Chondrocyte (in vitro differentiated cells): ENCODE results near the gene PCDHA5. TPM values are rescaled to one million over a fixed set of nuclear protein-coding genes. Genes with fewer than 3 reads are reported as not detected.

Source experiments
- DNase-seq: peaks from one replicate; pipeline ENCODE4 v3.0.0; 2021; ENCODE audit warnings: mixed read lengths, low spot score
- H3K27ac Mint-ChIP-seq: one replicate; pipeline ENCODE4 v1.8.0; 2021; ENCODE audit warnings: mild to moderate bottlenecking, moderate library complexity, mixed read lengths; ENCODE audit not compliant: unreplicated experiment
- H3K27me3 Mint-ChIP-seq: 2 replicates; pipeline ENCODE4 v1.8.0; 2021; ENCODE audit warnings: low read depth, mixed read lengths
- H3K36me3 Mint-ChIP-seq: 2 replicates; pipeline ENCODE4 v1.8.0; 2021; ENCODE audit warnings: low read depth, mixed read lengths
- H3K4me1 Mint-ChIP-seq: 2 replicates; pipeline ENCODE4 v1.8.0; 2021; ENCODE audit warnings: low read depth, mild to moderate bottlenecking, mixed read lengths
- H3K4me3 Mint-ChIP-seq: one replicate; pipeline ENCODE4 v1.8.0; 2021; ENCODE audit warnings: mild to moderate bottlenecking, moderate library complexity, mixed read lengths; ENCODE audit not compliant: unreplicated experiment
- H3K9me3 Mint-ChIP-seq: 2 replicates; pipeline ENCODE4 v1.8.0; 2021; ENCODE audit warnings: low read depth, mixed read lengths
- CTCF ChIP-seq: fragments of 200-600 bp; sonication (generic); IDR thresholded peaks from 2 replicates; pipeline ENCODE4 v1.5.0; 2021; ENCODE audit warnings: antibody characterized with exemption, mild to moderate bottlenecking, moderate library complexity
- total RNA-seq: library from RNA; stranded (reverse); gene quantifications from 3 replicates; pipeline ENCODE4 v1.2.1, GENCODE V29; 2021

The PCDHA5 gene
- total RNA-seq, 1 donor from 2014 or later = 0.32 TPM

GRCh38 chr5:140868721-140869554 is 47.5 kb downstream of the PCDHA5 start, which contains the start of gene PCDHA11:
Gene PCDHA11, plus strand, starts transcription at chr5:140868957. Its CDS starts 147 bp downstream, at chr5:140869104.
- Mint-ChIP-seq H3K36me3 (peaks cover 7% of the 10 kb centered on the region), H3K4me1 (peaks cover 12% of the 10 kb centered on the region)

GRCh38 chr5:140869555-140869886 is 48.1 kb downstream of the PCDHA5 start:
- no peak for DNase-seq
- Mint-ChIP-seq H3K9me3 (no peaks in the 10 kb centered on the region), H3K36me3 (peaks cover 5% of the 10 kb centered on the region), H3K27me3 (no peaks in the 10 kb centered on the region), H3K4me3 (peak overlapping the region; percentile 76), H3K4me1 (peaks cover 17% of the 10 kb centered on the region), H3K27ac (no peak overlapping the region)
- peak; percentile 73 for TF ChIP-seq CTCF

More at GRCh38 chr5:140868721-140869554, 47.5 kb downstream of the PCDHA5 start, which contains the start of gene PCDHA11:
- no peaks in the 10 kb centered on the region for H3K27me3 Mint-ChIP-seq
- H3K9me3 Mint-ChIP-seq = no peaks in the 10 kb centered on the region
- H3K4me3 Mint-ChIP-seq = peak within 1 kb of the TSS; percentile 76
- no peak for DNase-seq
- peak; percentile 75 for TF ChIP-seq CTCF
- H3K27ac Mint-ChIP-seq = peak within 1 kb of the TSS; percentile 49

GRCh38 chr5:140870221-140871201 is 49.1 kb downstream of the PCDHA5 start:
- Mint-ChIP-seq H3K4me3 (no peak overlapping the region), H3K27me3 (no peaks in the 10 kb centered on the region), H3K9me3 (no peaks in the 10 kb centered on the region), H3K27ac (no peak overlapping the region), H3K4me1 (peaks cover 20% of the 10 kb centered on the region), H3K36me3 (peaks cover 4% of the 10 kb centered on the region)
- DNase-seq = peak; percentile 90
- no peak for TF ChIP-seq CTCF

Other genes starting within 250 kb of the PCDHA5 start
- gene CD14, start 188.4 kb upstream of the PCDHA5 start, total RNA-seq = not detected in 3 replicates
- 4.9 to 7.4 TPM (median 6.6 TPM) in 3 replicates for gene TMCO6, start 182.2 kb upstream of the PCDHA5 start, total RNA-seq
- gene NDUFA2, start 174.0 kb upstream of the PCDHA5 start, total RNA-seq = 41.2 to 50.5 TPM (median 43.4 TPM) in 3 replicates
- gene IK, start 173.8 kb upstream of the PCDHA5 start, total RNA-seq = 56.6 to 81.4 TPM (median 59.7 TPM) in 3 replicates
- 24.5 to 31.4 TPM (median 24.6 TPM) in 3 replicates for gene WDR55, start 156.7 kb upstream of the PCDHA5 start, total RNA-seq
- 1.3 to 1.5 TPM (median 1.3 TPM) in 3 replicates for gene DND1, start 148.0 kb upstream of the PCDHA5 start, total RNA-seq
- 62.9 to 83.4 TPM (median 67.5 TPM) in 3 replicates for gene HARS1, start 130.2 kb upstream of the PCDHA5 start, total RNA-seq
- gene HARS2, start 130.2 kb upstream of the PCDHA5 start, total RNA-seq = 22.8 to 27.4 TPM (median 22.8 TPM) in 3 replicates
- 37.0 to 50.3 TPM (median 39.2 TPM) in 3 replicates for gene ZMAT2, start 121.2 kb upstream of the PCDHA5 start, total RNA-seq
- not detected in 3 replicates for gene PCDHA1, start 35.5 kb upstream of the PCDHA5 start, total RNA-seq
- 0.75 to 1.2 TPM (median 0.77 TPM) in 3 replicates for gene PCDHA2, start 26.8 kb upstream of the PCDHA5 start, total RNA-seq
- gene PCDHA3, start 20.6 kb upstream of the PCDHA5 start, total RNA-seq = 0.19 to 0.28 TPM (median 0.20 TPM) in 3 replicates
- gene PCDHA4, start 14.5 kb upstream of the PCDHA5 start, total RNA-seq = 7.1 to 11.1 TPM (median 8.3 TPM) in 3 replicates
- 20.5 to 23.5 TPM (median 20.6 TPM) in 3 replicates for gene PCDHA6, start 6.3 kb downstream of the PCDHA5 start, total RNA-seq
- gene PCDHA7, start 12.7 kb downstream of the PCDHA5 start, total RNA-seq = 1.4 to 1.9 TPM (median 1.5 TPM) in 3 replicates
- 0.97 to 2.4 TPM (median 1.1 TPM) in 3 replicates for gene PCDHA8, start 19.6 kb downstream of the PCDHA5 start, total RNA-seq
- gene PCDHA9, start 26.8 kb downstream of the PCDHA5 start, total RNA-seq = 1.2 to 2.0 TPM (median 1.3 TPM) in 3 replicates
- gene PCDHA10, start 34.3 kb downstream of the PCDHA5 start, total RNA-seq = 6.7 to 21.2 TPM (median 20.5 TPM) in 3 replicates
- 6.0 to 10.7 TPM (median 6.1 TPM) in 3 replicates for gene PCDHA11, start 47.3 kb downstream of the PCDHA5 start, total RNA-seq
- gene PCDHA12, start 53.7 kb downstream of the PCDHA5 start, total RNA-seq = 15.9 to 23.6 TPM (median 23.0 TPM) in 3 replicates
- 1.1 to 2.0 TPM (median 1.3 TPM) in 3 replicates for gene PCDHA13, start 60.5 kb downstream of the PCDHA5 start, total RNA-seq
- 5.8 to 7.2 TPM (median 7.1 TPM) in 3 replicates for gene PCDHAC1, start 104.7 kb downstream of the PCDHA5 start, total RNA-seq
- gene PCDHAC2, start 144.9 kb downstream of the PCDHA5 start, total RNA-seq = 4.9 to 7.1 TPM (median 6.7 TPM) in 3 replicates
- 0.05 TPM in 1 of 3 replicates, not detected in the others for gene PCDHB1, start 229.8 kb downstream of the PCDHA5 start, total RNA-seq